Testis (tissue), 3 donors: ENCODE results near the gene CADM1. TPM values are rescaled to one million over a fixed set of nuclear protein-coding genes. Genes with fewer than 3 reads are reported as not detected.

Source experiments
- DNase-seq: peaks from one replicate; pipeline ENCODE4 v3.0.0-alpha.2; 2019
- H3K27ac ChIP-seq, 2 donors: fragments of 200-600 bp; sonication (generic); one replicate each; pipeline ENCODE4 v1.5.1; 2019
- H3K27me3 ChIP-seq: fragments of 200-600 bp; sonication (generic); one replicate; pipeline ENCODE4 v1.5.1; 2019
- H3K36me3 ChIP-seq: fragments of 200-600 bp; sonication (generic); one replicate; pipeline ENCODE4 v1.5.1; 2017; ENCODE audit warnings: low read depth; ENCODE audit errors: missing control alignments
- H3K4me1 ChIP-seq: fragments of 200-600 bp; sonication (generic); one replicate; pipeline ENCODE4 v1.5.1; 2019
- H3K4me3 ChIP-seq, 2 donors: fragments of 200-600 bp; sonication (generic); one replicate each; pipeline ENCODE4 v1.5.1; 2017 to 2019
- H3K9me3 ChIP-seq: fragments of 200-600 bp; sonication (generic); one replicate; pipeline ENCODE4 v1.5.1; 2017
- CTCF ChIP-seq, 3 experiments: fragments of 450-650 bp in 2 of 3; fragments of 200-600 bp in 1 of 3; sonication (generic) in 1 of 3; IDR thresholded peaks; one replicate each; pipeline ENCODE4 v1.5.1; 2016 to 2019; ENCODE audit warnings: antibody characterized with exemption in 3 of 3, mild to moderate bottlenecking in 2 of 3, moderate library complexity in 1 of 3
- POLR2A ChIP-seq: fragments of 450-650 bp; IDR thresholded peaks from one replicate; pipeline ENCODE4 v1.6.1; 2017; ENCODE audit warnings: antibody characterized with exemption, mild to moderate bottlenecking, moderate library complexity
- WGBS, 2 donors: methylation state at CpG; one replicate each; pipeline ENCODE4 v1.1.5; 2018; 5-methylcytosine and 5-hydroxymethylcytosine counted together
- intact Hi-C: fragments of 100-400 bp; cut with DNase I; formaldehyde crosslinking; loops from one replicate; pipeline ENCODE4 v1.15.1; 2023; ENCODE audit warnings: low total_unique reads
- polyA plus RNA-seq: library from polyadenylated mRNA; stranded (reverse); fragments of 350-450 nt; fragmentation: Illumina TruSeq; extraction: RNeasy Lipid Tissue Mini Kit (QIAGEN cat#74804); gene quantifications from one replicate; pipeline ENCODE4 v1.2.3, GENCODE V29; 2014; ENCODE audit warnings: low read depth, low replicate concordance; ENCODE audit not compliant: insufficient read depth
- total RNA-seq, 2 donors: library from RNA; depleted of rRNA; stranded (reverse); fragments of >200 nt; gene quantifications; one replicate each; pipeline ENCODE4 v1.2.3, GENCODE V29; 2016

CADM1 gene
- total and polyA plus RNA-seq, 3 donors from 2014 or later: 135 to 230 (median 216) TPM

GRCh38 chr11:115221461-115222069, 282.6 kb downstream of the CADM1 start:
- H3K27me3 ChIP-seq: no peaks in the 10 kb centered on the region
- WGBS, 2 donors: 86 to 98% methylated on average over 2 of the region's 2 CpGs
- no peaks in the 10 kb centered on the region for H3K36me3 ChIP-seq
- TF ChIP-seq CTCF (IDR thresholded peaks at IDR 0.05): no peak
- TF ChIP-seq POLR2A: no peak
- no peaks in the 10 kb centered on the region for H3K4me1 ChIP-seq
- no peak overlapping the region for H3K27ac ChIP-seq
- intact Hi-C loops: no loop called here
- H3K4me3 ChIP-seq: no peak overlapping the region
- DNase-seq: no peak
- H3K9me3 ChIP-seq: no peaks in the 10 kb centered on the region

- WGBS, 2 donors: 91 to 94% methylated on average over 4 of the region's 4 CpGs
- Histone ChIP-seq H3K36me3 (no peaks in the 10 kb centered on the region), H3K4me1 (no peaks in the 10 kb centered on the region), H3K27me3 (no peaks in the 10 kb centered on the region), H3K9me3 (no peaks in the 10 kb centered on the region), H3K4me3 (no peak overlapping the region), H3K27ac (no peak overlapping the region)
- TF ChIP-seq CTCF (IDR thresholded peaks at IDR 0.05) (no peak), POLR2A (no peak)
- DNase-seq: no peak
- intact Hi-C loops: no loop called here
Observed at GRCh38 chr11:115220911-115221310, 283.3 kb downstream of the CADM1 start.

- intact Hi-C loops: no loop called here
- Histone ChIP-seq H3K4me1 (no peaks in the 10 kb centered on the region), H3K4me3 (no peak overlapping the region), H3K27ac (no peak overlapping the region), H3K9me3 (no peaks in the 10 kb centered on the region), H3K27me3 (no peaks in the 10 kb centered on the region), H3K36me3 (no peaks in the 10 kb centered on the region)
- TF ChIP-seq CTCF (IDR thresholded peaks at IDR 0.05) (no peak), POLR2A (no peak)
- 83 to 89% methylated on average over 6 of the region's 6 CpGs for WGBS, 2 donors
- no peak for DNase-seq
Observed at GRCh38 chr11:115220423-115220822, 283.8 kb downstream of the CADM1 start.

GRCh38 chr11:115219376-115219775, 284.8 kb downstream of the CADM1 start:
- no peaks in the 10 kb centered on the region for H3K36me3 ChIP-seq
- no peaks in the 10 kb centered on the region for H3K4me1 ChIP-seq
- intact Hi-C loops: no loop called here
- H3K4me3 ChIP-seq: no peak overlapping the region
- no peaks in the 10 kb centered on the region for H3K27me3 ChIP-seq
- no peak overlapping the region for H3K27ac ChIP-seq
- 45 to 51% methylated on average over 3 of the region's 3 CpGs for WGBS, 2 donors
- H3K9me3 ChIP-seq: no peaks in the 10 kb centered on the region
- no peak for DNase-seq
- TF ChIP-seq POLR2A (no peak), CTCF (IDR thresholded peaks at IDR 0.05) (no peak)

- 58 to 70% methylated on average over 8 of the region's 8 CpGs for WGBS, 2 donors
- TF ChIP-seq POLR2A: no peak
- no peak for TF ChIP-seq CTCF (IDR thresholded peaks at IDR 0.05)
- Histone ChIP-seq H3K4me3 (no peak overlapping the region), H3K9me3 (no peaks in the 10 kb centered on the region), H3K27me3 (no peaks in the 10 kb centered on the region), H3K36me3 (no peaks in the 10 kb centered on the region), H3K4me1 (no peaks in the 10 kb centered on the region), H3K27ac (no peak overlapping the region)
- intact Hi-C loops: no loop called here
- DNase-seq: no peak
Observed at GRCh38 chr11:115217726-115218311, 286.4 kb downstream of the CADM1 start.
